HCT116 (cell line): ENCODE measurements around the gene SIVA1.

Experiments used
- CBX3 ChIP-seq: IDR thresholded peaks from 2 replicates; pipeline ENCODE4 v1.6.1; 2012; ENCODE audit warnings: low read depth
- EZH2 ChIP-seq: fragments of 200-600 bp; sonication (generic); IDR thresholded peaks from 2 replicates; pipeline ENCODE4 v1.6.1; 2017; ENCODE audit warnings: antibody characterized with exemption, mixed run types
- EZH2phosphoT487 ChIP-seq: fragments of 200-600 bp; IDR thresholded peaks from 2 replicates; pipeline ENCODE4 v1.6.1; 2018; ENCODE audit warnings: antibody characterized with exemption, borderline replicate concordance
- FOSL1 ChIP-seq: IDR thresholded peaks from 2 replicates; pipeline ENCODE4 v1.6.1; 2012; ENCODE audit warnings: low read depth
- JUND ChIP-seq: IDR thresholded peaks from 2 replicates; pipeline ENCODE4 v1.6.1; 2012
- POLR2A ChIP-seq: IDR thresholded peaks from 2 replicates; pipeline ENCODE4 v1.7.0; 2011; ENCODE audit warnings: borderline replicate concordance; ENCODE audit not compliant: insufficient read depth, insufficient read length; ENCODE audit errors: extremely low read depth
- POLR2AphosphoS5 ChIP-seq: IDR thresholded peaks from 2 replicates; pipeline ENCODE4 v1.6.1; 2011; ENCODE audit warnings: mild to moderate bottlenecking, low read depth, low read length, moderate library complexity
- RAD21 ChIP-seq: IDR thresholded peaks from 2 replicates; pipeline ENCODE4 v1.6.1; 2012; ENCODE audit warnings: low read depth, mild to moderate bottlenecking
- SIN3A ChIP-seq: IDR thresholded peaks from 2 replicates; pipeline ENCODE4 v1.6.1; 2012; ENCODE audit warnings: low read depth
- SRF ChIP-seq: IDR thresholded peaks from 2 replicates; pipeline ENCODE4 v1.6.1; 2012; ENCODE audit warnings: low read depth
- YY1 ChIP-seq: IDR thresholded peaks from 2 replicates; pipeline ENCODE4 v1.6.1; 2011; ENCODE audit warnings: low read length, low read depth, moderate library complexity, mild to moderate bottlenecking; ENCODE audit not compliant: insufficient replicate concordance; ENCODE audit errors: extremely low read depth
- ZNF274 ChIP-seq: fragments of 200-500 bp; sonication (Bioruptor generic); IDR thresholded peaks from 2 replicates; pipeline ENCODE4 v1.6.1; 2014; ENCODE audit warnings: mild to moderate bottlenecking, low read depth, low read length, inconsistent platforms
- TF ChIP-seq, protein P1 (sequence below), 3 experiments: fragments of 200-600 bp in 1 of 3; sonication (generic) in 1 of 3; IDR thresholded peaks in 2 of 3; conservative IDR thresholded peaks in 1 of 3; 2 replicates each; pipeline ENCODE4 v1.5.1; 2012 to 2017; ENCODE audit warnings: low read depth in 2 of 3, low read length in 2 of 3, antibody characterized with exemption in 1 of 3, borderline replicate concordance in 1 of 3, control low read depth in 1 of 3, mild to moderate bottlenecking in 1 of 3, mixed read lengths in 1 of 3, mixed run types in 1 of 3, moderate library complexity in 1 of 3; ENCODE audit not compliant: insufficient read depth in 1 of 3
- TF ChIP-seq, protein P2 (sequence below): IDR thresholded peaks from 2 replicates; pipeline ENCODE4 v1.6.1; 2012

DNA sequence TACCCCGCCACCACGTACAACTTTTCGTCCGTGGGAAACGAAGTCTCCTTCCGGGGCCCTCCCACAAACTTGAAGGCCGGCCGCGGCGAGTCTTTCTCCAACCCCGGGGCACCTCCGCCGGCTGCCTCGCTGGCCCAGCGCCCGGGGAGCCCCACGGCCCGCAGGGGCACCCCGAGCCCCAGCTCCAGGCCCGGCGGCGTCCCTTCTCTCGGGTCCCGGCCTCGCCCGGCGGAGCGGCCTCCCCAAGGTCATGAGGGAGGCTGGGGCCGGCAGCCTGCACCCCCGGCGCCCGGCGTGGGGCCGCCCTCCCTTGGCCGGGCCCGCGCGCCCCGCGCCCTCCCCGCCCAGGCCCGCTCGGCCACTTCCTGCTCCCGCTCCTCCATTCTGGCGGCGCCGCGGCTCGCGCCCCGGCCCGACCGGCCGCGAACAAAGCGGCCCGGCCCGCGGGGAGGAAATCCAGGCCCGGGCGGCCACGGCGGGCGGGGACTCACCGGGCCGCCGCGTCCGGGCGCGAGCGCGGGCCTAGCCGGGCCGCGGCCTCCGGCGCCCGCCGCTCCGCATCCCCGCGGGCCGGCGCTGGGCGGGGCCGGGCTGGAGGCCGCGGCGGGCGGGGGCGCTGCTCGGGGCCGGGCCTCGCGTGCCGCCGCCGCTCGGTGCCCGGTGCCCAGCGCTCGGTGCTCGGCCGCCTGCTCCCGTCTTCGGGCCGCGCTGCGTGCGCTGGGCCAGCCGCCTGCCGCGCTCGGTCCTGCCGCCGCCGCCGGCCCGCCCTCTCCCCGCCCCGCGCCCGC is 42.2 kb downstream of the SIVA1 start, which contains the start of gene AKT1:
- TF ChIP-seq CBX3 (no peak), EZH2 (no peak), SIN3A (no peak), POLR2A (no peak), JUND (no peak), FOSL1 (no peak), ZNF274 (no peak), EZH2phosphoT487 (no peak), YY1 (no peak), POLR2AphosphoS5 (no peak), SRF (no peak), RAD21 (no peak)
- TF ChIP-seq, protein P1, sequence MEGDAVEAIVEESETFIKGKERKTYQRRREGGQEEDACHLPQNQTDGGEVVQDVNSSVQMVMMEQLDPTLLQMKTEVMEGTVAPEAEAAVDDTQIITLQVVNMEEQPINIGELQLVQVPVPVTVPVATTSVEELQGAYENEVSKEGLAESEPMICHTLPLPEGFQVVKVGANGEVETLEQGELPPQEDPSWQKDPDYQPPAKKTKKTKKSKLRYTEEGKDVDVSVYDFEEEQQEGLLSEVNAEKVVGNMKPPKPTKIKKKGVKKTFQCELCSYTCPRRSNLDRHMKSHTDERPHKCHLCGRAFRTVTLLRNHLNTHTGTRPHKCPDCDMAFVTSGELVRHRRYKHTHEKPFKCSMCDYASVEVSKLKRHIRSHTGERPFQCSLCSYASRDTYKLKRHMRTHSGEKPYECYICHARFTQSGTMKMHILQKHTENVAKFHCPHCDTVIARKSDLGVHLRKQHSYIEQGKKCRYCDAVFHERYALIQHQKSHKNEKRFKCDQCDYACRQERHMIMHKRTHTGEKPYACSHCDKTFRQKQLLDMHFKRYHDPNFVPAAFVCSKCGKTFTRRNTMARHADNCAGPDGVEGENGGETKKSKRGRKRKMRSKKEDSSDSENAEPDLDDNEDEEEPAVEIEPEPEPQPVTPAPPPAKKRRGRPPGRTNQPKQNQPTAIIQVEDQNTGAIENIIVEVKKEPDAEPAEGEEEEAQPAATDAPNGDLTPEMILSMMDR (IDR thresholded peaks at IDR 0.05 in 2 of 3, conservative IDR thresholded peaks at IDR 0.05 in 1 of 3; ENCODE audit: borderline replicate concordance in 1 of 3, insufficient read depth in 1 of 3, low read depth in 2 of 3, low read length in 2 of 3) = no peak
- TF ChIP-seq, protein P2, sequence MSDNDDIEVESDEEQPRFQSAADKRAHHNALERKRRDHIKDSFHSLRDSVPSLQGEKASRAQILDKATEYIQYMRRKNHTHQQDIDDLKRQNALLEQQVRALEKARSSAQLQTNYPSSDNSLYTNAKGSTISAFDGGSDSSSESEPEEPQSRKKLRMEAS = no peak
